Bone marrow (tissue), 2 donors: ENCODE results near the gene SMC4.
A peak's percentile ranks its signal among the peaks of the same experiment; 100 is the strongest.
"Not testable (repeated sequence)": the region's sequence is repeated elsewhere in the genome, so short reads cannot be mapped to it uniquely, and the experiment has no call there.

Experiments
- DNase-seq, 2 donors: peaks; one replicate each; lab custom pipeline; 2025; lab: John Stamatoyannopoulos, UW

Gene SMC4

GRCh38 chr3:160399125-160400029 is at the start of gene SMC4, which contains the start of gene IFT80:
Gene SMC4 (plus strand): TSS chr3:160399650. CDS start chr3:160400827, 1,177 bp downstream.
Gene IFT80 (minus strand): TSS chr3:160399225. CDS start chr3:160384600, 14,625 bp downstream.
- DNase-seq = peak; percentile 81 to 96

- no peak for DNase-seq
Observed at GRCh38 chr3:160355826-160356225, 43.6 kb upstream of the SMC4 start.

- DNase-seq = not testable (repeated sequence)
Observed at GRCh38 chr3:160362896-160363295, 36.6 kb upstream of the SMC4 start.

- no peak for DNase-seq
Observed at GRCh38 chr3:160365869-160366522, 33.5 kb upstream of the SMC4 start.

- peak in 1 of 2 donors; percentile 80 for DNase-seq
Observed at GRCh38 chr3:160368804-160369203, 30.6 kb upstream of the SMC4 start.

- DNase-seq = no peak
Observed at GRCh38 chr3:160369784-160370183, 29.7 kb upstream of the SMC4 start.

GRCh38 chr3:160370987-160371857 is 28.2 kb upstream of the SMC4 start:
- no peak for DNase-seq

- DNase-seq = no peak
Observed at GRCh38 chr3:160372780-160373179, 26.7 kb upstream of the SMC4 start.

- no peak for DNase-seq
Observed at GRCh38 chr3:160373655-160374054, 25.8 kb upstream of the SMC4 start.

- DNase-seq = no peak
Observed at GRCh38 chr3:160374472-160374871, 25.0 kb upstream of the SMC4 start.

- no peak for DNase-seq
Observed at GRCh38 chr3:160374925-160375324, 24.5 kb upstream of the SMC4 start.

GRCh38 chr3:160376681-160377080 is 22.8 kb upstream of the SMC4 start:
- no peak for DNase-seq

- DNase-seq = no peak
Observed at GRCh38 chr3:160378331-160379109, 20.9 kb upstream of the SMC4 start.

- DNase-seq = no peak
Observed at GRCh38 chr3:160379628-160380214, 19.7 kb upstream of the SMC4 start.

- no peak for DNase-seq
Observed at GRCh38 chr3:160381470-160381869, 18.0 kb upstream of the SMC4 start.

GRCh38 chr3:160384639-160385318 is 14.7 kb upstream of the SMC4 start:
- DNase-seq = no peak

- no peak for DNase-seq
Observed at GRCh38 chr3:160390565-160391138, 8.8 kb upstream of the SMC4 start.

GRCh38 chr3:160392798-160393197 is 6.7 kb upstream of the SMC4 start:
- no peak for DNase-seq

- no peak for DNase-seq
Observed at GRCh38 chr3:160393346-160394008, 6.0 kb upstream of the SMC4 start.
